Measurements from ENCODE around the gene ZACN.
"Not testable (repeated sequence)": the region's sequence is repeated elsewhere in the genome, so short reads cannot be mapped to it uniquely, and the experiment has no call there.

The ZACN gene

GRCh38 chr17:76044475-76045007, 34.4 kb upstream of the ZACN start:
- WGBS, result 96% methylated on average over 11 of the region's 11 CpGs
- H3K9me3 ChIP-seq (ENCODE audit: insufficient read depth, low read depth, low read length); H3K27ac ChIP-seq (ENCODE audit: low read depth, low read length); H3K27me3 ChIP-seq (ENCODE audit: insufficient read depth, low read length); H3K9ac ChIP-seq (ENCODE audit: low read depth, low read length); H3K4me3 ChIP-seq (ENCODE audit: low read length): not testable (repeated sequence)
- Histone ChIP-seq H3K4me1 (ENCODE audit: insufficient read depth, low read length) (peaks cover 15% of the 10 kb centered on the region; the same call in 1 of the 2 replicates), H3K36me3 (ENCODE audit: insufficient read depth, low read length) (peaks cover 95% of the 10 kb centered on the region)

- peaks cover 95% of the 10 kb centered on the region for H3K36me3 ChIP-seq (ENCODE audit: insufficient read depth, low read length)
- 95% methylated on average over 8 of the region's 8 CpGs for WGBS
- H3K9me3 ChIP-seq (ENCODE audit: insufficient read depth, low read depth, low read length), result no peaks in the 10 kb centered on the region
- no peaks in the 10 kb centered on the region for H3K27me3 ChIP-seq (ENCODE audit: insufficient read depth, low read length)
- H3K9ac ChIP-seq (ENCODE audit: low read depth, low read length), result no peak overlapping the region
- peaks cover 2% of the 10 kb centered on the region; the same call in 1 of the 2 replicates for H3K4me1 ChIP-seq (ENCODE audit: insufficient read depth, low read length)
- H3K4me3 ChIP-seq (ENCODE audit: low read length), result no peak overlapping the region
- H3K27ac ChIP-seq (ENCODE audit: low read depth, low read length), result no peak overlapping the region
Observed at GRCh38 chr17:76046064-76046463, 32.9 kb upstream of the ZACN start.

DNA sequence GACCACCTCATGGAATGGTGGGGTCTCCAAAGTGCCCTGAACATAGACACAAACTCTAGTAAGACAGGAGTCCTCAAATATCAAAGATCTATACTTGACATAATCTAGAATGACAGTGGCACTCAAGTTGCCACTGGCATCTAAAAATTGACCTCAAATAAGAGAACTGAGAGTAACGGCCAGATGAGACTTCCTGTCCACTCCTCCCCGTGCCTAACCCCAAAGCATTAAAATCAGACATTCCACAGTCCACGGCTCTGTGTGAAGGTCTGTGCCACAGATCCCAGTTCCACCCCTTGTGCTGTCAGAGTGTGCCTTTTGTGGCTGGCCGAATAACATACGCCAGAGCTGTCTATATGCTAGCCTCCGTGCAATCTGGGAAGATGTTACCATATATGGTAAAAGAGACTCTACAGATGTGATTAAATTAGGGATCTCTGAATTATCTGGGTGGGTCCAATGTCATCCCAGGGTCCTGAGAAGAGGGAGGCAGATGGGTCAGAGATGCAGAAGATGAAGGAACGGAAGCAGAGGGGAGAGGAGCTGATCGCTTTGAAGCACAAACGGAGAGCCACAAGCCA, 30.9 kb upstream of the ZACN start:
- Histone ChIP-seq H3K27me3 (ENCODE audit: insufficient read depth, low read length) (no peaks in the 10 kb centered on the region), H3K36me3 (ENCODE audit: insufficient read depth, low read length) (peaks cover 91% of the 10 kb centered on the region), H3K4me1 (ENCODE audit: insufficient read depth, low read length) (no peaks in the 10 kb centered on the region), H3K9me3 (ENCODE audit: insufficient read depth, low read depth, low read length) (no peaks in the 10 kb centered on the region), H3K4me3 (ENCODE audit: low read length) (no peak overlapping the region), H3K27ac (ENCODE audit: low read depth, low read length) (no peak overlapping the region), H3K9ac (ENCODE audit: low read depth, low read length) (no peak overlapping the region)
- 93% methylated on average over 9 of the region's 9 CpGs for WGBS

GRCh38 chr17:76048711-76049110, 30.3 kb upstream of the ZACN start:
- Histone ChIP-seq H3K27ac (ENCODE audit: low read depth, low read length) (no peak overlapping the region), H3K4me1 (ENCODE audit: insufficient read depth, low read length) (0 out of 2 replicates have a peak, but pooled peaks cover 1% of the 10 kb centered on the region), H3K9me3 (ENCODE audit: insufficient read depth, low read depth, low read length) (no peaks in the 10 kb centered on the region), H3K9ac (ENCODE audit: low read depth, low read length) (no peak overlapping the region), H3K27me3 (ENCODE audit: insufficient read depth, low read length) (no peaks in the 10 kb centered on the region), H3K36me3 (ENCODE audit: insufficient read depth, low read length) (peaks cover 91% of the 10 kb centered on the region), H3K4me3 (ENCODE audit: low read length) (no peak overlapping the region)
- WGBS, result 93% methylated on average over 9 of the region's 9 CpGs

DNA sequence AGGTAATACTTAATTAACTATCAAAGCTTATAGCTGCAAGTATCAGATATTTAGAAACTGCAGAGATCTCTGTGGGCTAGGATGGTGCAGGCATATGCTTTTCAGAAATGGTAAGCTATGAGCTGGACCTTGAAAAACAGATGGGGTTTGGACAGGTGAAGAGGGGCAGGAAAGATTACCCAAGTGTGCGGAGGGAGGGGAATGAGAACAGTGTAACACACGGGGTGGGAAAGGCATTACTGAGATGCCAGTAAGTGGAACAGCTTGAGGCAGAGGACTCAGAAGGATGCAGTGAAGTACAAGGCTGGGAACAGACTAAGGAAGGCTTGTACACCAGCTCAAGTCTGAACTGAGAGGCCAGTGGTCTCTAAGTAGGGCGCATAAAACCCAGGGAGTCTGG, 29.7 kb upstream of the ZACN start:
- Histone ChIP-seq H3K4me3 (ENCODE audit: low read length) (no peak overlapping the region), H3K9ac (ENCODE audit: low read depth, low read length) (no peak overlapping the region), H3K9me3 (ENCODE audit: insufficient read depth, low read depth, low read length) (no peaks in the 10 kb centered on the region), H3K27me3 (ENCODE audit: insufficient read depth, low read length) (no peaks in the 10 kb centered on the region), H3K27ac (ENCODE audit: low read depth, low read length) (no peak overlapping the region), H3K4me1 (ENCODE audit: insufficient read depth, low read length) (0 out of 2 replicates have a peak, but pooled peaks cover 6% of the 10 kb centered on the region), H3K36me3 (ENCODE audit: insufficient read depth, low read length) (peaks cover 91% of the 10 kb centered on the region)
- 87% methylated on average over 3 of the region's 3 CpGs for WGBS

GRCh38 chr17:76049836-76050537, 29.0 kb upstream of the ZACN start:
- 95% methylated on average over 15 of the region's 15 CpGs for WGBS
- Histone ChIP-seq H3K9ac (ENCODE audit: low read depth, low read length) (no peak overlapping the region), H3K9me3 (ENCODE audit: insufficient read depth, low read depth, low read length) (no peaks in the 10 kb centered on the region), H3K36me3 (ENCODE audit: insufficient read depth, low read length) (peaks cover 86% of the 10 kb centered on the region), H3K27ac (ENCODE audit: low read depth, low read length) (no peak overlapping the region), H3K4me1 (ENCODE audit: insufficient read depth, low read length) (0 out of 2 replicates have a peak, but pooled peaks cover 8% of the 10 kb centered on the region), H3K4me3 (ENCODE audit: low read length) (no peak overlapping the region), H3K27me3 (ENCODE audit: insufficient read depth, low read length) (no peaks in the 10 kb centered on the region)

DNA sequence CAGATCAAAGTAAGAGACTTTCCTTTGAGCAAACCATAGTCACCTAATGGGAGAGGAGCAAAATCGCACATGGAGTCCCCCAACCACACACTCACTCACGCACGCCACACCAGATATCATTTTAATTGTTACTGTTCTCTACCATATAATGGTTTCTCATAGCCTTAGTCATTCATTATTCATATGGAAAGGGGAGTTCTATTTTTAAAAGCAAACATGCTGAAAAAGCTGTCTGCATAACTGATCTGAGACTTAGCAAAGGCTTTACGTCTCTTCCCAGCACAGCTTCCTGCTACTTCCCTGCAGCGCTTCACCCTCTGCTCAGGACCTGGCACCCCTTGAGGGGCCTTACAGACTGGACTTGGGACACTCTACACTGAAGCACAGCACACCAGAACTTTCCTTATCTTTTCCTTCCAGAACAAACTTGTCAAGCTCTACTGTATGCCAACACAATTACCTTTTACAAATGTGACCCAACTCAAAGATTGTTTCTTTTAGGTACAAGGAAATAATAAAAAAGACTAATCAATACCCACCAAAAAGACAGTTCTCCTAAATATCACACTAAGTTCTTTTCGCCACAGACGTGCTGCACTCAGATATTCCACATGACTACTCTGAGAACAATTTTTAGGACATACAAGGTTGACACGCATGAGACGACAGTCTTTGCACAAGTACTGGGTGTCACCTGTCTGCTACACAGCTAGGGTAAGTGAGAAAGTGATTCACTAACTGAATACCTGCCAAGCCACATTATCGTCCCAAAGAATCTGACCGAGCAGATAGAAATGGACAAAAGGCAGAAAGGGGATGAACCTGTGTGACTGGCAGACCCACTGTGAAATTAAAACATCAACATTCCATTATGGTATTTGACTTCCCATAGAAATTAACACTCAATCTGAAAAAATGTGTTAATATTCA, 28.2 kb upstream of the ZACN start:
- Histone ChIP-seq H3K36me3 (ENCODE audit: insufficient read depth, low read length) (peaks cover 85% of the 10 kb centered on the region), H3K4me3 (ENCODE audit: low read length) (no peak overlapping the region), H3K27ac (ENCODE audit: low read depth, low read length) (no peak overlapping the region), H3K9me3 (ENCODE audit: insufficient read depth, low read depth, low read length) (no peaks in the 10 kb centered on the region), H3K9ac (ENCODE audit: low read depth, low read length) (no peak overlapping the region), H3K27me3 (ENCODE audit: insufficient read depth, low read length) (no peaks in the 10 kb centered on the region), H3K4me1 (ENCODE audit: insufficient read depth, low read length) (0 out of 2 replicates have a peak, but pooled peaks cover 8% of the 10 kb centered on the region)
- WGBS, result 95% methylated on average over 11 of the region's 11 CpGs

GRCh38 chr17:76051561-76051960, 27.4 kb upstream of the ZACN start:
- no peak overlapping the region for H3K9ac ChIP-seq (ENCODE audit: low read depth, low read length)
- H3K4me3 ChIP-seq (ENCODE audit: low read length), result no peak overlapping the region
- WGBS, result 91% methylated on average over 4 of the region's 6 CpGs
- no peaks in the 10 kb centered on the region for H3K9me3 ChIP-seq (ENCODE audit: insufficient read depth, low read depth, low read length)
- H3K27ac ChIP-seq (ENCODE audit: low read depth, low read length), result no peak overlapping the region
- no peaks in the 10 kb centered on the region for H3K27me3 ChIP-seq (ENCODE audit: insufficient read depth, low read length)
- H3K36me3 ChIP-seq (ENCODE audit: insufficient read depth, low read length), result peaks cover 85% of the 10 kb centered on the region
- H3K4me1 ChIP-seq (ENCODE audit: insufficient read depth, low read length), result 0 out of 2 replicates have a peak, but pooled peaks cover 8% of the 10 kb centered on the region

- WGBS, result 94% methylated on average over 17 of the region's 17 CpGs
- Histone ChIP-seq H3K27me3 (ENCODE audit: insufficient read depth, low read length) (no peaks in the 10 kb centered on the region), H3K4me3 (ENCODE audit: low read length) (no peak overlapping the region), H3K9ac (ENCODE audit: low read depth, low read length) (no peak overlapping the region), H3K9me3 (ENCODE audit: insufficient read depth, low read depth, low read length) (no peaks in the 10 kb centered on the region), H3K36me3 (ENCODE audit: insufficient read depth, low read length) (peaks cover 87% of the 10 kb centered on the region), H3K4me1 (ENCODE audit: insufficient read depth, low read length) (0 out of 2 replicates have a peak, but pooled peaks cover 8% of the 10 kb centered on the region), H3K27ac (ENCODE audit: low read depth, low read length) (no peak overlapping the region)
Observed at GRCh38 chr17:76053246-76054111, 25.5 kb upstream of the ZACN start.

DNA sequence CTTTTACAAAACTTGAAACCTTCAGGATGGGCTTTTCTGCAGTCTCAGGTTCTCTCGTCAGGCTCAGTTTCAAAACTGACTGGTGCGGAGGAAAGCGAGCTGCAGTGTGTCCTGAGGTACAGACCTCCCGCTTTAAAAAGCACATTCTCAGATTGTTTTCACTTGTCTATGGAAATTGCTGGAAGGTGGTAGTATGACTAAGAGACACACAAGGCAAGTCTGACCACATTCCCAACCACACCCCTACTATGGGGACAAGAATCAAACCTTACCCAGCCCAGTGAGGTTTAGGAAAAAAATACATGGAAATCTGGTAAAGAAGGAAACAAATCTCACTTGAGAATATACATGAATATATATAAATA, 24.9 kb upstream of the ZACN start:
- 95% methylated on average over 4 of the region's 4 CpGs for WGBS
- H3K27ac ChIP-seq (ENCODE audit: low read depth, low read length), result no peak overlapping the region

More for the DNA sequence above, 24.9 kb upstream of the ZACN start:
- Histone ChIP-seq H3K9me3 (ENCODE audit: insufficient read depth, low read depth, low read length) (no peaks in the 10 kb centered on the region), H3K9ac (ENCODE audit: low read depth, low read length) (no peak overlapping the region), H3K36me3 (ENCODE audit: insufficient read depth, low read length) (peaks cover 87% of the 10 kb centered on the region), H3K4me1 (ENCODE audit: insufficient read depth, low read length) (0 out of 2 replicates have a peak, but pooled peaks cover 8% of the 10 kb centered on the region), H3K27me3 (ENCODE audit: insufficient read depth, low read length) (no peaks in the 10 kb centered on the region), H3K4me3 (ENCODE audit: low read length) (no peak overlapping the region)

All from HUES64 (cell line).